OCI-LY1 (cell line): Measurements from ENCODE around the gene HS3ST3B1.

Experiments used
- H2AFZ ChIP-seq: fragments of 200-600 bp; sonication (generic), shearing (Covaris generic); 2 replicates; pipeline ENCODE4 v1.6.0; 2014; ENCODE audit warnings: antibody characterized with exemption, mild to moderate bottlenecking, low read length
- H3F3A ChIP-seq: fragments of 200-600 bp; sonication (generic), shearing (Covaris generic); 2 replicates; pipeline ENCODE4 v1.6.0; 2014; ENCODE audit warnings: mild to moderate bottlenecking, antibody characterized with exemption, low read length, moderate library complexity; ENCODE audit not compliant: insufficient read depth
- H3K27ac ChIP-seq: fragments of 200-600 bp; sonication (generic); 2 replicates; pipeline ENCODE4 v1.5.1; 2014; ENCODE audit warnings: low read length, mixed run types, mild to moderate bottlenecking, low read depth; ENCODE audit not compliant: poor library complexity, severe bottlenecking
- H3K27me3 ChIP-seq: fragments of 200-600 bp; sonication (generic); 2 replicates; pipeline ENCODE4 v1.6.0; 2014; ENCODE audit warnings: antibody characterized with exemption, mild to moderate bottlenecking, low read length, moderate library complexity; ENCODE audit not compliant: insufficient read depth
- H3K36me3 ChIP-seq: fragments of 200-600 bp; sonication (generic); 2 replicates; pipeline ENCODE4 v1.6.1; 2014; ENCODE audit warnings: mild to moderate bottlenecking, antibody characterized with exemption, low read length, moderate library complexity, mixed read lengths; ENCODE audit not compliant: insufficient read depth
- H3K4me1 ChIP-seq: fragments of 200-600 bp; sonication (generic); 2 replicates; pipeline ENCODE4 v1.5.1; 2014; ENCODE audit warnings: mild to moderate bottlenecking, low read length, moderate library complexity; ENCODE audit not compliant: insufficient read depth, severe bottlenecking
- H3K4me2 ChIP-seq: fragments of 200-600 bp; sonication (generic), shearing (Covaris generic); 2 replicates; pipeline ENCODE4 v1.6.1; 2014; ENCODE audit warnings: low read length
- H3K4me3 ChIP-seq: fragments of 200-600 bp; sonication (generic); 2 replicates; pipeline ENCODE4 v1.5.1; 2014; ENCODE audit warnings: low read length, low read depth, mild to moderate bottlenecking, mixed read lengths; ENCODE audit not compliant: poor library complexity, severe bottlenecking
- H3K79me2 ChIP-seq: fragments of 200-600 bp; shearing (Covaris generic); 2 replicates; pipeline ENCODE4 v1.6.1; 2016; ENCODE audit warnings: mixed run types, low read length, mixed read lengths; ENCODE audit not compliant: insufficient read depth
- H3K9ac ChIP-seq: fragments of 200-600 bp; sonication (generic), shearing (Covaris generic); 2 replicates; pipeline ENCODE4 v1.6.1; 2014; ENCODE audit warnings: mild to moderate bottlenecking, low read length, mixed read lengths
- H3K9me2 ChIP-seq: fragments of 200-600 bp; sonication (generic), shearing (Covaris generic); 2 replicates; pipeline ENCODE4 v1.6.1; 2014; ENCODE audit warnings: low read depth, mild to moderate bottlenecking, low read length, mixed read lengths
- H3K9me3 ChIP-seq: fragments of 200-600 bp; shearing (Covaris generic); 2 replicates; pipeline ENCODE4 v1.6.1; 2014; ENCODE audit warnings: low read length, mixed read lengths
- H4K20me1 ChIP-seq: fragments of 200-600 bp; sonication (generic), shearing (Covaris generic); 2 replicates; pipeline ENCODE4 v1.6.0; 2016; ENCODE audit warnings: mild to moderate bottlenecking, low read length; ENCODE audit not compliant: insufficient read depth
- CTCF ChIP-seq: fragments of 200-600 bp; sonication (generic), shearing (Covaris generic); IDR thresholded peaks from 2 replicates; pipeline ENCODE4 v1.5.1; 2017; ENCODE audit warnings: mild to moderate bottlenecking, antibody characterized with exemption, low read length, moderate library complexity, mixed read lengths
- EZH2 ChIP-seq: fragments of 200-600 bp; sonication (generic), shearing (Covaris generic); IDR thresholded peaks from 2 replicates; pipeline ENCODE4 v1.8.0; 2017; ENCODE audit warnings: borderline replicate concordance, mixed run types, mild to moderate bottlenecking, antibody characterized with exemption, low read length, moderate library complexity, mixed read lengths

The HS3ST3B1 gene

DNA sequence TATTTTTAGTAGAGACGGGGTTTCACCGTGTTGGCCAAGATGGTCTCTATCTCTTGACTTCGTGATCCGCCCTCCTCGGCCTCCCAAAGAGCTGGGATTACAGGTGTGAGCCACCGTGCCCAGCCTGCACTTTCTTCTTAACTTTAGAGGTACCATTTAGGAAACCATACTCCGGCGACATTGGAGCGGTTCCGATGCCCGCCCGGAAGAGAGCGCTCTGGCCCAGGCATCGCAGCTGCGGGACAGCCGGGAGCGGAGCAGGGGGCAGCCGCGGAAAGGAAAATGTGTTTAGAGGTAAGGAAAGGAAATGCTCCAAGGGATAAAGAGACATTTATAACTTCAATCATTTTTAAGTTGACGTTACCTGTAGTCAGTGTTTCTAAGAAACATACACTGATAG lies 6.0 kb upstream of the HS3ST3B1 start:
- H3K27ac ChIP-seq: no peak overlapping the region
- no peak for TF ChIP-seq EZH2
- TF ChIP-seq CTCF: no peak

DNA sequence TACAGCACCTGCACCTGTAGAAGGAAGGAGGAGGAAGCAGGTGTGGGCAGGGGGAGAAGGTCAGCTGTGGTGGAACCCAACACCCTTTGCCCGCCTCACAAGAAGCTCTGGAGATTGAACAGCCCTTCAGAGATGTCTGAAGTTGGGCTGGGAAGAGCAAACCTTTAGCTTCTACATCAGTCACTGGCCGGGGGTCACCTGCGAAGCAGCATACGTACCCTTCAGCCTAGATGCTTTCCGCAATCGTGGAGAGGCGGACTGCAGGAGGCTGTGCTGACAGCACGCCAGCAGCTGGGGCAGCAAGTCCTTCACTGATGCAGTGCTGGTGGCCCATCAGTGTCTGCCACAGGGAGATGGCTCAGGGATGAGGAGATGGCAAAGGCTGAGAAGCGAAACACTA lies 5.2 kb upstream of the HS3ST3B1 start:
- Histone ChIP-seq H3K4me1 (no peaks in the 10 kb centered on the region), H3K27me3 (no peaks in the 10 kb centered on the region), H3F3A (no peaks in the 10 kb centered on the region)

More for the DNA sequence above, 6.0 kb upstream of the HS3ST3B1 start:
- Histone ChIP-seq H3K27me3 (no peaks in the 10 kb centered on the region), H3K36me3 (no peaks in the 10 kb centered on the region), H3K9me3 (no peaks in the 10 kb centered on the region), H4K20me1 (no peaks in the 10 kb centered on the region), H3K4me3 (no peak overlapping the region), H2AFZ (no peak overlapping the region), H3F3A (no peaks in the 10 kb centered on the region), H3K9me2 (no peaks in the 10 kb centered on the region), H3K4me1 (no peaks in the 10 kb centered on the region), H3K9ac (no peak overlapping the region), H3K79me2 (no peaks in the 10 kb centered on the region), H3K4me2 (no peak overlapping the region)

DNA sequence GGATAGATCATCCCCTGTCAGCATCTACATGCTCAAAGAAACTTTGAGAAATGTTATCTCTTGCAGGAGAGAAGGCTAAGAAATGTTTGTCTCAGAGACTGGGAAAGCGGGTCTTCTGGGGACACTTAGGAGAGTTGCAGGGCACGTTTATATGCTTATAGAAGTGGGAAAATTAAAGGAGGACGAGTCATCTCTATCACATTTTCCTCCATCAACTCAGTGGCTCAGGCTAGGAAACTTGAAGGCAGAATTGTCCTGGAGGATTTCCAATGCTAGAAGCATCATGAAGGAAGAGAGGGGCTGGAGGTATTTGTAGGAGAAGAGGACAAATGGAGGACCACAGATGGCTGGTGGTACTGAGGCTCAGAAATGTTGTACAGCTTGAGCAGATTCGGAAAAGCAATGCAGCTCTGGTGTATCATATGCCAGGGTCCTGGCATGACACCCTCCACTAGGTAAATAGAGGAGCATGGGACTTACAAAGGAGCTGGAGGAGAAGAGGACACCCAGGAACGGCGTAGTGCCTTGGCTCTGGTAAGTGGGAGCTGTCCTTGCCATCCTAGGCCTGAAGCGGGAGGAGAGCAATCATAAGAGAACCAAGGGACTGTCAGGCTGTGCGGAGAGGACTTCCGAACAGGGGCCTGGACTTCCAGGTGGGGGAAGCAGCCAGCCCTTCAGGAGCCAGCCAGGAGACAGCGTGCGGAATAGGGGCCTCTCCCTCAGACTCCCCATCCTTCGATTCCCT lies 4.5 kb upstream of the HS3ST3B1 start:
- Histone ChIP-seq H3K36me3 (no peaks in the 10 kb centered on the region), H3K4me3 (no peak overlapping the region), H3K27me3 (no peaks in the 10 kb centered on the region), H3K79me2 (no peaks in the 10 kb centered on the region), H3K9ac (no peak overlapping the region), H3K9me3 (no peaks in the 10 kb centered on the region), H3K9me2 (no peaks in the 10 kb centered on the region), H3F3A (no peaks in the 10 kb centered on the region), H2AFZ (no peak overlapping the region), H3K27ac (no peak overlapping the region), H3K4me1 (no peaks in the 10 kb centered on the region), H4K20me1 (no peaks in the 10 kb centered on the region), H3K4me2 (no peak overlapping the region)
- no peak for TF ChIP-seq CTCF
- TF ChIP-seq EZH2: no peak

More for the DNA sequence above, 5.2 kb upstream of the HS3ST3B1 start:
- H3K9me2 ChIP-seq: no peaks in the 10 kb centered on the region
- H3K9ac ChIP-seq: no peak overlapping the region
- H4K20me1 ChIP-seq: no peaks in the 10 kb centered on the region
- H3K4me2 ChIP-seq: no peak overlapping the region
- H3K27ac ChIP-seq: no peak overlapping the region
- no peaks in the 10 kb centered on the region for H3K9me3 ChIP-seq
- no peak for TF ChIP-seq EZH2
- no peak for TF ChIP-seq CTCF
- H3K79me2 ChIP-seq: no peaks in the 10 kb centered on the region
- no peak overlapping the region for H3K4me3 ChIP-seq
- H3K36me3 ChIP-seq: no peaks in the 10 kb centered on the region
- H2AFZ ChIP-seq: no peak overlapping the region
